Muscle of arm (tissue), 12 donors: ENCODE measurements around the gene PHF1. TPM values are rescaled to one million over a fixed set of nuclear protein-coding genes. Genes with fewer than 3 reads are reported as not detected.
"Not testable (repeated sequence)": the region's sequence is repeated elsewhere in the genome, so short reads cannot be mapped to it uniquely, and the experiment has no call there.

Source experiments
- DNase-seq: peaks from one replicate; pipeline ENCODE4 v3.0.0-alpha.2; 2013
- polyA plus RNA-seq, 12 donors: library from polyadenylated mRNA; unstranded; fragments of 120-200 nt; gene quantifications; one replicate each; pipeline ENCODE4 v1.2.1, GENCODE V29; 2013; ENCODE audit not compliant: insufficient read length in 12 of 12

Gene PHF1
- polyA plus RNA-seq, 12 donors = 31.9 to 72.5 (median 46.3) TPM; not detected in 1

GRCh38 chr6:33390767-33391277 lies 20.0 kb upstream of the PHF1 start:
- no peak for DNase-seq

- DNase-seq = peak; percentile 99
Measured at GRCh38 chr6:33391278-33391921, 19.4 kb upstream of the PHF1 start, which contains the start of gene KIFC1. Gene KIFC1 (plus strand): TSS chr6:33391823. CDS start chr6:33391986, 163 bp downstream.

DNA sequence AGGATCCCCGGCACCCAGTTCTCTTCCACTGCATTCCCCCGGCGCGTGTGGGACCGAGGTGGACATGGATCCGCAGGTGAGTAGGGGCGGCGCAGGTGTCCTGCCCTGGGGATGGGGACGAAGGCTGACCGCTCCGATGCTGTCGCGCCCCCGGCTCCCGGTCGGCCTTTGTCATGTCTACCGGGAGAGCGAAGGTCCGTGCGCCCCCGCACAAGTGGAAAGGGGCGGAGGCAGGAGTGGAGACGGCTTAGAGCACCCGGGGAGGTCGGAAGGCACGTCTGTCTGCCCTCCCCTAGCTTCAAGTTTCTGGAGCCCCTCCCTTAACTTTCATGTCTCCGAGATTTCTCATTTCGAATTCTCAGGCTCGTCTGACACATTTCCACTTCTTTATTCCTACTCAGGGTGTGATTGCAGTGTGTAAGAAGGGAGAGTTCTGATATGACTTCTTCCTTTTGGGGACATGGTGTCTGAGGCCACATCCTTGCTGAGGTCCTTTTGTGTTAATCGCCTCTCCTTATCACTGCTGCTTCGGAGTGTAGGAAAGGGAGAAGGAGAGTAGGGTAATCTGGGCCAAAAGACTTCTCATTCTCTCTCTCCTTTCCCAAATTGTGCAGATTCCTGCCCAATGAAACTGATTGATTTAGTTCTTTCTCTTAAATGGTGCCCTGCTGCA lies 18.8 kb upstream of the PHF1 start:
- no peak for DNase-seq

DNA sequence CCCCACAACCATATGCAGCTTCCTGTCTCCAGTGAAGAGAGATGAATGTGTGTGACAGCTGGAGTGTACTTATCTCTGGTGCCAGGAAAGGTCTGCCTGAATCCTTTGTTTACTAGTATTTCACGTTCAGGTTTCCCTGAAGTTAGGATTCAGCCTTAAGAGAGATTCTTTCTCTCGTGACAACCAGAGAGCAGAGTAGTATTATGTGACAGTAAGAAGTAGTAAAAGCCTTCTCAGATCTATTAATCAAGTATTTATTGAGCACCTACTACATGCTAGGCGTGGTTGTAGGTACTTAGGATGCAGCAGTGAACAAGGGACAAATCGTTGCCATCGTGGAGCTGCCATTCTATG lies 18.2 kb upstream of the PHF1 start:
- DNase-seq = no peak

GRCh38 chr6:33392979-33393378 lies 17.8 kb upstream of the PHF1 start:
- DNase-seq = no peak

DNA sequence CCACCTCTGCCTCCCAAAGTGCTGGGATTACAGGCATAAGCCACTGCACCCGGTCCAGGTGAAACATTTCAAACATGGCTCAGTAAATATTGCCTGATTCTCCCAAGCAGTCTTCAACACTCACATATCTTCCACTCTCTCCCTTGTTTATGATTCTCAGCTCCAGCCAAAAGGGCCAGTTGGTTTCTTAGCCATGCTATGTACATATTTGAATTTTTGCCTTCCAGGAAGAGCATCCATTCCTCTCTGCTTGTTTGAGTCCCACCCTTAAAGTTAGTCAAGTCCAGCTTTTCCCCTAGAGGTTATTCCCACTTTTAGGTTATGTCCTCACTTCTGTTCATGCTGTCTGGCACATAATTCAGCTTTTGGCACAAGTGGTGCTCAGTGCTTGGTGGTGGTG lies 13.3 kb upstream of the PHF1 start:
- no peak for DNase-seq

DNA sequence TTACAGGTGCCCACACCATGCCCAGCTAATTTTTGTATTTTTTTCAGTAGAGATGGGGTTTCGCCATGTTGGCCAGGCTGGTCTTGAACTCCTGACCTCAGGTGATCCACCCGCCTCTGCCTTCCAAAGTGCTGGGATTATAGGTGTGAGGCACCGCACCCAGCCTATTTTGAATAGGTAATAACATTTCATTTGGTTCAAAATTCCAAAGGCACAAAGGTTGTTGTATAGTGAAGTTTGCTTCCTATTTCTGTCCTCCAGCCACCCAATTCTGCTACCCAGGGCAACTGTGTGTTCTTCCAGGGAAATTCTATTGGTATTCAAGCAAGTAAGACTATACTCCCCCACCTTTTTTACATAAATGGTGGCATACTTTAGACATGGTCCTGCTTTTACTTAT lies 12.2 kb upstream of the PHF1 start:
- not testable (repeated sequence) for DNase-seq

GRCh38 chr6:33399881-33400280 lies 10.9 kb upstream of the PHF1 start:
- not testable (repeated sequence) for DNase-seq

DNA sequence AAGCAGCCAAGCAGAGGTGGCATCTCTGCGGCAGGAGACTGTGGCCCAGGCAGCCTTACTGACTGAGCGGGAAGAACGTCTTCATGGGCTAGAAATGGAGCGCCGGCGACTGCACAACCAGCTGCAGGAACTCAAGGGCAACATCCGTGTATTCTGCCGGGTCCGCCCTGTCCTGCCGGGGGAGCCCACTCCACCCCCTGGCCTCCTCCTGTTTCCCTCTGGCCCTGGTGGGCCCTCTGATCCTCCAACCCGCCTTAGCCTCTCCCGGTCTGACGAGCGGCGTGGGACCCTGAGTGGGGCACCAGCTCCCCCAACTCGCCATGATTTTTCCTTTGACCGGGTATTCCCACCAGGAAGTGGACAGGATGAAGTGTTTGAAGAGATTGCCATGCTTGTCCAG lies 5.9 kb upstream of the PHF1 start:
- no peak for DNase-seq

DNA sequence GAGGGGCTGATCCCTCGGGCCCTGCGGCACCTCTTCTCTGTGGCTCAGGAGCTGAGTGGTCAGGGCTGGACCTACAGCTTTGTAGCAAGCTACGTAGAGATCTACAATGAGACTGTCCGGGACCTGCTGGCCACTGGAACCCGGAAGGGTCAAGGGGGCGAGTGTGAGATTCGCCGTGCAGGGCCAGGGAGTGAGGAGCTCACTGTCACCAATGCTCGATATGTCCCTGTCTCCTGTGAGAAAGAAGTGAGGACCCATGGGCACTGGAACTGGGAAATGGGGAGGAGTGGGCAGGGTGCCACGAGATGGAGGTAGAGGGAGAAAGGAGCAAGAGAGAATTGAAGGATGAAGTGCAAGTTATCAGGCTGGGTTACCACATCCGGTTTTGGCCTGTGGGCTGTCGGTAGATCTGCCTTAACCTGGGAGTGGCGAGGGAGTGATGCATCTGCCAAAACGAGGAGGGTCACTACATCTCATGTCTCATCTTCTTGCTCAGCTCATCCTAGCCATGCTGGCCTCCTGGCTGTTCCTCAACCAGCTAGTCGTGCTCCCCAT lies 5.4 kb upstream of the PHF1 start:
- DNase-seq = no peak

- DNase-seq = no peak
Measured at GRCh38 chr6:33406126-33406525, 4.7 kb upstream of the PHF1 start.

GRCh38 chr6:33407132-33407718 lies 3.6 kb upstream of the PHF1 start:
- DNase-seq = no peak

DNA sequence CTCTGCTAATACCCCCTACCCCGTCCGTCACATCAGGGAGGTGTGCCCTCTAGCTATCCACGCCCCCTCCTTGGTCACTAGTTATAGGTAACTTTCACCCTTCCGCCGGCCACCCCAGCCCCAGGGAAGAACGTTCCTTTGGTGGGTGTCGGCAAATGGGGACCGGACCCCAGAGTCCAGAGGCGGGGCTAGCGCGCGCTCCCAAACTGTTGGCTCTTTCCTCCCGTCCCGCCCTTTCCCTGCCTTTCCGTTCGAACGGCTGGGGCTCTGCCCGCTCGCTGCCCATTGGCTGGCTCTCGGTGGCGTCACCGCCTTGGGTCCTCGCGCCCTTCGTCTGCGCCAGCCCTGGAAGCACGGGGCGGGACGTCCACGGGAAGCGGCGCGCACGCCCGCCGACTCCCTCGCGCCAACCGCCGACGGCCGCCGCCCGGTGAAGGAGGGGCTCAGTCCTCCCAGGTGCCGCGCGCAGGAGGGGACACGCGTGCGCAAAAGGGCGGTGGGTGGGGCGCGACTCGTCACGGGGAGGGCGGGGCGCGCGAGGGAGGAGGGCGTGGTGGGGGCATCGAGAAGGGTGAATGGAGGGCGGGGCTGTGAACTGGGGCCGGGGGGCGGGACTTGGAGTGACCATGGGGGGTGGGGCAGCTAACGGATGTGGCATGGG lies 634 bp upstream of the PHF1 start:
- DNase-seq = peak; percentile 96

DNA sequence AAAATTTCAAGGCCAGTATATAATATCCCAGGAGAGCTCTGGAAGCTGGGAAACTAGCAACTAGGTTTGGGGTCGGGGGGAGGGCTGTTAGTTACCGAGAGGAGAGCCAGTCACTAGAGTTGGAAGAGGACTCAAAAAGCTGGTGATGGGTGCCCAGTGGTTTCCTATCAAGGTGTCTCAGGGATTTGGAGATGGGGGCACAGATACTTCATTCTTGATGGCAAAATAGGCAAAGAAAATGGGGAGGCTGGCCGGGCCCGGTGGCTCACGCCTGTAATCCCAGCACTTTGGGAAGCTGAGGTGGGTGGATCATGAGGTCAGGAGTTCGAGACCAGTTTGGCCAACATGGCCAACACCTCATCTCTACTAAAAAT lies 805 bp downstream of the PHF1 start:
- DNase-seq = no peak

GRCh38 chr6:33412140-33413009 lies 1.6 kb downstream of the PHF1 start:
- no peak for DNase-seq

DNA sequence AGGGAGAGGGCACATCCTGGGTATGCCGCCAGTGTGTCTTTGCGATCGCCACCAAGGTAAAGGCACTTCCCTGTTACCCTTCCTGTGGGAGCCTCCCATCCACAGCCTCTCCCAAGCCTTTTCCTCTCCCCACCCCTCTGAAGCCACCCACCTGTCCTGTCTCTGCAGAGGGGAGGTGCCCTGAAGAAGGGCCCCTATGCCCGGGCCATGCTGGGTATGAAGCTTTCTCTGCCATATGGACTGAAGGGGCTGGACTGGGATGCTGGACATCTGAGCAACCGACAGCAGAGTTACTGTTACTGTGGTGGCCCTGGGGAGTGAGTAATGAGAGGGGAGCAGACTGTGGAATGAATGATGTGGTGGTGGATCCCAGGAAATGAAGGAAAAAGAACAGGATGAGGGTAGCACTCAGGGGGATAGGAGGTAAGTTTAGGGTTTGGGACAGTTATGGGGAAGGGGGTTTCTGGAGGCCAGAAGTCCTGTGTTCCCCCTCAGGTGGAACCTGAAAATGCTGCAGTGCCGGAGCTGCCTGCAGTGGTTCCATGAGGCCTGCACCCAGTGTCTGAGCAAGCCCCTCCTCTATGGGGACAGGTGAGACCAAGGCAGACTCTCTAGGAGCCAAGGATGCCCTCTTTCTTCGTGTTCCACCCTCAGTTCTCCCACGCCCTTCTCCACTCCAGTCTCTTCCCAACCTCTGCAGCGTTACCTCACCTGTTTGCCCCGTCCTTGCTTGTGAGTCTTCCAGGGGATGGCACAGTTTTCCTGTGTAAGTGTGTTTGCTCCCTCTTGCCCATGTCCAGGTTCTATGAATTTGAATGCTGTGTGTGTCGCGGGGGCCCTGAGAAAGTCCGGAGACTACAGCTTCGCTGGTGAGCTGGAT lies 2.7 kb downstream of the PHF1 start:
- no peak for DNase-seq

GRCh38 chr6:33414592-33415271 lies 3.9 kb downstream of the PHF1 start:
- DNase-seq = no peak

DNA sequence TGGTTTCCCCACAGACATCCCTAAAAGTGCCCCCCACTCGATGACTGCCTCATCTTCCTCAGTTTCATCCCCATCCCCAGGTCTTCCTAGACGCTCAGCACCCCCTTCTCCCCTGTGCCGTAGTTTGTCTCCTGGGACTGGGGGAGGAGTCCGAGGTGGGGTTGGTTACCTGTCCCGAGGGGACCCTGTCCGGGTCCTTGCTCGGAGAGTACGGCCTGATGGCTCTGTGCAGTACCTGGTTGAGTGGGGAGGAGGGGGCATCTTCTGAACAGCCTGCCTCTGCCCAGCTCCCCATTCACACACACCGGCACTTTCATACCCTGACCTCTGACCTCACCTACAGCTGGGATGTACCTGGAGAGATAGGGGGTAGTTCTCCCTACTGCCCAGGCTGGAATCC lies 5.0 kb downstream of the PHF1 start:
- DNase-seq = no peak

GRCh38 chr6:33416386-33417127 lies 5.7 kb downstream of the PHF1 start:
- DNase-seq = no peak
